Keratinocyte (primary cell): ENCODE measurements around the gene RABGGTB. TPM values are rescaled to one million over a fixed set of nuclear protein-coding genes. Genes with fewer than 3 reads are reported as not detected.
A peak's percentile ranks its signal among the peaks of the same experiment; 100 is the strongest.
"Not testable (repeated sequence)": the region's sequence is repeated elsewhere in the genome, so short reads cannot be mapped to it uniquely, and the experiment has no call there.

Experiments used
- DNase-seq: peaks from one replicate; pipeline ENCODE4 v3.0.0-alpha.2; 2011; ENCODE audit warnings: low read depth, missing footprints, low spot score
- FAIRE-seq: peaks from 2 replicates; lab custom pipeline; 2011; peaks lifted over from hg19 to GRCh38; lab: Jason Lieb, UNC
- H2AFZ ChIP-seq: 2 replicates; pipeline ENCODE4 v1.6.0; 2012; ENCODE audit warnings: low read length, control low read depth, inconsistent platforms; ENCODE audit not compliant: control insufficient read depth
- H3K27ac ChIP-seq: 2 replicates; pipeline ENCODE4 v1.5.1; 2011; ENCODE audit warnings: low read length; ENCODE audit not compliant: control insufficient read depth, insufficient read depth
- H3K27me3 ChIP-seq: 3 replicates; pipeline ENCODE4 v1.6.0; 2011; ENCODE audit warnings: low read length; ENCODE audit not compliant: control insufficient read depth, insufficient read depth; ENCODE audit errors: extremely low read depth
- H3K36me3 ChIP-seq, 2 experiments: 2 replicates in 1 of 2; 3 replicates in 1 of 2; pipeline ENCODE4 v1.5.1; 2011; ENCODE audit warnings: low read length in 2 of 2, mild to moderate bottlenecking in 1 of 2; ENCODE audit not compliant: control insufficient read depth in 2 of 2, insufficient read depth in 2 of 2; ENCODE audit errors: extremely low read depth in 1 of 2
- H3K4me1 ChIP-seq: 3 replicates; pipeline ENCODE4 v1.5.1; 2011; ENCODE audit warnings: low read length; ENCODE audit not compliant: control insufficient read depth, insufficient read depth; ENCODE audit errors: extremely low read depth
- H3K4me2 ChIP-seq: 3 replicates; pipeline ENCODE4 v1.6.0; 2011; ENCODE audit warnings: low read depth, low read length; ENCODE audit not compliant: control insufficient read depth, insufficient read depth; ENCODE audit errors: extremely low read depth
- H3K4me3 ChIP-seq, 3 experiments: fragments of 200-600 bp in 1 of 3; sonication (generic) in 1 of 3; 2 replicates in 2 of 3; 3 replicates in 1 of 3; pipeline ENCODE4 v1.5.1; 2011 to 2016; ENCODE audit warnings: low read length in 3 of 3, mild to moderate bottlenecking in 3 of 3, control low read depth in 2 of 3, inconsistent platforms in 1 of 3, low read depth in 1 of 3, mixed read lengths in 1 of 3, mixed run types in 1 of 3, moderate library complexity in 1 of 3; ENCODE audit not compliant: control insufficient read depth in 2 of 3, insufficient read depth in 2 of 3; ENCODE audit errors: extremely low read depth in 1 of 3
- H3K79me2 ChIP-seq: 2 replicates; pipeline ENCODE4 v1.6.0; 2012; ENCODE audit warnings: low read length; ENCODE audit not compliant: control insufficient read depth, insufficient read depth
- H3K9ac ChIP-seq: 3 replicates; pipeline ENCODE4 v1.6.0; 2011; ENCODE audit warnings: low read length; ENCODE audit not compliant: control insufficient read depth, insufficient read depth; ENCODE audit errors: extremely low read depth
- H3K9me1 ChIP-seq: 3 replicates; pipeline ENCODE4 v1.6.0; 2011; ENCODE audit warnings: low read length; ENCODE audit not compliant: control insufficient read depth, insufficient read depth; ENCODE audit errors: extremely low read depth
- H3K9me3 ChIP-seq: 2 replicates; pipeline ENCODE4 v1.5.1; 2012; ENCODE audit warnings: low read depth, low read length; ENCODE audit not compliant: control insufficient read depth
- H4K20me1 ChIP-seq: 3 replicates; pipeline ENCODE4 v1.6.0; 2011; ENCODE audit warnings: low read length; ENCODE audit not compliant: control insufficient read depth, insufficient read depth; ENCODE audit errors: extremely low read depth
- CTCF ChIP-seq, 3 experiments: IDR thresholded peaks in 1 of 3; conservative IDR thresholded peaks in 1 of 3; optimal IDR thresholded peaks in 1 of 3; 2 replicates in 2 of 3; 3 replicates in 1 of 3; pipeline versions ENCODE3 to v1.5.1; 2011; ENCODE audit warnings: low read length in 3 of 3, mild to moderate bottlenecking in 3 of 3, moderate library complexity in 2 of 3, control low read depth in 1 of 3, inconsistent platforms in 1 of 3; ENCODE audit not compliant: insufficient read depth in 2 of 3; ENCODE audit errors: extremely low read depth in 1 of 3
- EZH2 ChIP-seq: IDR thresholded peaks from one replicate; pipeline ENCODE4 v1.6.1; 2012; ENCODE audit warnings: inconsistent platforms, mild to moderate bottlenecking, low read length, moderate library complexity
- dilution Hi-C: fragments of 300-500 bp; cut with MboI; formaldehyde crosslinking; loops from one replicate; pipeline ENCODE4 v1.7.0; 2020; ENCODE audit warnings: low sequenced_read_pairs; ENCODE audit not compliant: extremely low pct_ligation_motif_present
- polyA plus RNA-seq, 5 experiments: library from polyadenylated mRNA; depleted of rRNA in 3 of 5; stranded (reverse) in 3 of 5; stranded (forward) in 1 of 5; unstranded in 1 of 5; fragments of >200 nt; gene quantifications; 1 replicate in 1 of 5; 2 replicates in 3 of 5; 3 replicates in 1 of 5; pipeline versions ENCODE4 v1.2.1 to v1.2.3, GENCODE V29; 2011 to 2012; ENCODE audit warnings: missing spikeins in 2 of 5, low read depth in 1 of 5, low replicate concordance in 1 of 5

RABGGTB gene
- polyA plus RNA-seq, 1 donor (not counting 4 experiments of a cell fraction or from before 2014, with no cell fraction given), result 243 TPM

DNA sequence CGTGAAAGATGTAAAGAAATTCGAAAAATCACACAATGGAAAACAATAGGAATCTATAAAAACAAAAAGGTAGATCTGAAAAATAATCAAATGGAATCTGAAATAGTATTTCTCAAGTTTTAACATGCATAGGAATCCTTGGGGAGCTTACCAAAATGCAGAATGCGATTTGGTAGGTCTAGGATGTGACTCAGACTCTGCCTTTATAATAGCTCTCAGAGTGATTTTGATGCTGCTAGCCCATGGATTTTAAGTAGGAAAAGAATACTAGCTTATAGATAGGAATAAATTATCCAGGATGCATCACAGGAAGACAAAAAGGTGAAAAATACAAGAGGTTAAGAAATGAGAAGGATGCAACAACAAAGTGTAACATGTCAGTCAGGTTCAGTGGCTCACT is 14.1 kb upstream of the RABGGTB start:
- no peak overlapping the region for H3K9ac ChIP-seq
- no peaks in the 10 kb centered on the region for H4K20me1 ChIP-seq
- no peaks in the 10 kb centered on the region for H3K9me3 ChIP-seq
- H3K36me3 ChIP-seq, result no peaks in the 10 kb centered on the region
- H3K4me1 ChIP-seq, result peaks cover 13% of the 10 kb centered on the region
- H2AFZ ChIP-seq, result no peak overlapping the region
- H3K27ac ChIP-seq, result no peak overlapping the region
- FAIRE-seq (peak; percentile 41), DNase-seq (no peak)
- H3K4me2 ChIP-seq, result no peak overlapping the region
- dilution Hi-C loops, result no loop called here
- H3K27me3 ChIP-seq, result no peaks in the 10 kb centered on the region
- no peaks in the 10 kb centered on the region for H3K9me1 ChIP-seq
- H3K79me2 ChIP-seq, result no peaks in the 10 kb centered on the region
- H3K4me3 ChIP-seq, result no peak overlapping the region
- TF ChIP-seq EZH2 (no peak), CTCF (optimal IDR thresholded peaks at IDR 0.05 in 1 of 3, IDR thresholded peaks at IDR 0.05 in 1 of 3, conservative IDR thresholded peaks at IDR 0.05 in 1 of 3; ENCODE audit: extremely low read depth in 1 of 3, insufficient read depth in 2 of 3, low read length in 3 of 3) (no peak)

DNA sequence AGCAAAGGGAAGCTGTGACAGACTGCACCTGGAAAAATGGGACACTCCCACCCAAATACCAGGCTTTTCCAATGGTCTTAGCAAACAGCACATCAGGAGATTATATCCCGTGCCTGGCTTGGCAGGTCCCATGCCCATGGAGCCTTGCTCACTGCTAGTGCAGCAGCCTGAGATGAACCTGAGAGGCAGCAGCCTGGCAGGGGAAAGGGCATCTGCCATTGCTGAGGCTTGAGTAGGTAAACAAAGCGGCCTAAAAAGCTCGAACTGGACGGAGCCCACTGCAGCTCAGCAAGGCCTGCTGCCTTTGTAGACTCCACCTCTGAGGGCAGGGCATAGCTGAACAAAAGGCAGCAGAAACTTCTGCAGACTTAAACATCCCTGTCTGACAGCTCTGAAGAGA is 8.2 kb upstream of the RABGGTB start:
- H3K4me2 ChIP-seq, DNase-seq: not testable (repeated sequence)

DNA sequence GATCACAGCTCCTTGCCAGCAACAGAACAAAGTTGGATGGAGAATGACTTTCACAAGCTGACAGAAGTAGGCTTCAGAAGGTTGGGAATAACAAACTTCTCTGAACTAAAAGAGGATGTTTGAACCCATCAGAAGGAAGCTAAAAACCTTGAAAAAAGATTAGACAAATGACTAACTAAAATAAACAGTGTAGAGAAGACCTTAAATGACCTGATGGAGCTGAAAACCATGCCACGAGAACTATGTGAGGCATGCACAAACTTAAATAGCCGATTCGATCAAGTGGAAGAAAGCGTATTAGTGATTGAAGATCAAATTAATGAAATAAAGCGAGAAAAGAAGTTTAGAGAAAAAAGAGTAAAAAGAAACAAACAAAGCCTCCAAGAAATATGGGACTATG is 7.4 kb upstream of the RABGGTB start:
- H3K4me1 ChIP-seq, dilution Hi-C loops, H3K9me1 ChIP-seq, H3K79me2 ChIP-seq, DNase-seq, H3K36me3 ChIP-seq, H3K4me3 ChIP-seq, H4K20me1 ChIP-seq, H3K4me2 ChIP-seq, H2AFZ ChIP-seq, H3K9me3 ChIP-seq, H3K9ac ChIP-seq, H3K27me3 ChIP-seq, FAIRE-seq, H3K27ac ChIP-seq: not testable (repeated sequence)

More for the DNA sequence above, 8.2 kb upstream of the RABGGTB start:
- H3K9me1 ChIP-seq, H3K4me1 ChIP-seq, H3K27me3 ChIP-seq, H3K4me3 ChIP-seq, H3K27ac ChIP-seq, H3K9ac ChIP-seq, H3K36me3 ChIP-seq, H4K20me1 ChIP-seq, H3K79me2 ChIP-seq, dilution Hi-C loops, FAIRE-seq, H3K9me3 ChIP-seq, H2AFZ ChIP-seq: not testable (repeated sequence)

DNA sequence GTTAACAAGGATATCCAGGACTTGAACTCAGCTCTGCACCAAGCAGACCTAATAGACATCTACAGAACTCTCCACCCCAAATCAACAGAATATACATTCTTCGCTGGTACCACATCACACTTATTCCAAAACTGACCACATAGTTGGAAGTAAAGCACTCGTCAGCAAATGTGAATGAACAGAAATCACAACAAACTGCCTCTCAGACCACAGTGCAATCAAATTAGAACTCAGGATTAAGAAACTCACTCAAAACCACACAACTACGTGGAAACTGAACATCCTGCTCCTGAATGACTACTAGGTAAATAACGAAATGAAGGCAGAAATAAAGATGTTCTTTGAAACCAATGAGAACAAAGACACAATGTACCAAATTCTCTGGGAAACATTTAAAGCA is 5.9 kb upstream of the RABGGTB start:
- dilution Hi-C loops, FAIRE-seq, H2AFZ ChIP-seq, H4K20me1 ChIP-seq, H3K36me3 ChIP-seq, H3K9me3 ChIP-seq, H3K27ac ChIP-seq, H3K9ac ChIP-seq, H3K27me3 ChIP-seq, H3K4me1 ChIP-seq, H3K4me2 ChIP-seq, H3K9me1 ChIP-seq, H3K4me3 ChIP-seq, DNase-seq, H3K79me2 ChIP-seq: not testable (repeated sequence)
